ENCODE results near the gene PRKAR2B. TPM values are rescaled to one million over a fixed set of nuclear protein-coding genes. Genes with fewer than 3 reads are reported as not detected.

The PRKAR2B gene
- total and polyA plus RNA-seq, 2 of the 4 experiments (the other 2 are of a cell fraction) = 3.0 to 3.1 TPM

GRCh38 chr7:107009846-107010203, 34.7 kb upstream of the PRKAR2B start:
- Histone ChIP-seq H3K56ac (ENCODE audit: extremely low read depth, insufficient read depth, low read length) (no peak overlapping the region), H4K91ac (ENCODE audit: insufficient read depth, low read depth, low read length) (no peak overlapping the region), H2BK20ac (ENCODE audit: low read depth, low read length) (no peak overlapping the region), H3K14ac (replicated peaks; ENCODE audit: low read depth, low read length) (no peak overlapping the region), H3K36me3 (ENCODE audit: control insufficient read depth, insufficient read depth, low read length) (no peaks in the 10 kb centered on the region), H3K4ac (ENCODE audit: low read depth, low read length) (no peak overlapping the region), H3K27ac (ENCODE audit: insufficient read depth, low read length) (no peak overlapping the region), H3K9me3 (ENCODE audit: control insufficient read depth, insufficient read depth, low read length) (no peaks in the 10 kb centered on the region), H4K5ac (ENCODE audit: low read depth, low read length) (no peak overlapping the region), H4K20me1 (ENCODE audit: insufficient read depth, low read length) (no peaks in the 10 kb centered on the region), H3K4me2 (ENCODE audit: low read depth, low read length) (no peak overlapping the region), H2BK5ac (ENCODE audit: low read depth, low read length, poor library complexity, severe bottlenecking) (no peak overlapping the region), H3K27me3 (ENCODE audit: control insufficient read depth, insufficient read depth, low read length) (no peaks in the 10 kb centered on the region), H2BK120ac (ENCODE audit: low read depth, low read length) (no peak overlapping the region), H3K18ac (ENCODE audit: low read depth, low read length) (no peak overlapping the region), H3K9me1 (ENCODE audit: insufficient read depth, low read length) (no peaks in the 10 kb centered on the region), H3K4me3 (ENCODE audit: insufficient read depth, low read depth, low read length) (no peak overlapping the region), H3K79me1 (ENCODE audit: low read depth in 1 of 2, low read length in 2 of 2) (no peaks in the 10 kb centered on the region), H4K8ac (ENCODE audit: low read depth in 2 of 2, low read length in 2 of 2) (no peak overlapping the region), H3K23ac (ENCODE audit: low read depth, low read length) (no peak overlapping the region), H3K9ac (ENCODE audit: low read depth, low read length) (no peak overlapping the region), H2AFZ (replicated peaks; ENCODE audit: low read length, poor library complexity) (no peak overlapping the region), H3K4me1 (ENCODE audit: control insufficient read depth, insufficient read depth, low read length) (no peaks in the 10 kb centered on the region), H2AK5ac (ENCODE audit: low read depth, low read length) (no peak overlapping the region), H2AK9ac (replicated peaks; ENCODE audit: low read depth, low read length, poor library complexity) (no peak overlapping the region), H2BK15ac (ENCODE audit: low read depth, low read length) (no peak overlapping the region)
- intact Hi-C loops (cut with micrococcal nuclease) (no loop called here), dilution Hi-C loops (cut with HindIII; ENCODE audit: low sequenced_read_pairs, unreplicated experiment) (no loop called here), in situ Hi-C loops (cut with MboI; ENCODE audit: low sequenced_read_pairs) (no loop called here)
- BruUV-seq (replicated peaks) = no TSS peak
- no peak for ATAC-seq (ENCODE audit: low read depth)
- TF ChIP-seq MXI1 (IDR thresholded peaks at IDR 0.05; ENCODE audit: borderline replicate concordance, low read depth, low read length) (no peak), BHLHE40 (IDR thresholded peaks at IDR 0.05; ENCODE audit: low read depth, low read length) (no peak), MAZ (IDR thresholded peaks at IDR 0.05; ENCODE audit: borderline replicate concordance, low read depth, low read length) (no peak), RCOR1 (IDR thresholded peaks at IDR 0.05; ENCODE audit: insufficient replicate concordance, low read length) (no peak), MAFK (IDR thresholded peaks at IDR 0.05; ENCODE audit: low read depth, low read length) (no peak), RFX5 (IDR thresholded peaks at IDR 0.05; ENCODE audit: low read depth, low read length) (no peak), RAD21 (IDR thresholded peaks at IDR 0.05; ENCODE audit: low read length) (no peak), NFE2L2 (IDR thresholded peaks at IDR 0.05; ENCODE audit: low read depth, low read length) (no peak), CEBPB (IDR thresholded peaks at IDR 0.05; ENCODE audit: low read depth, low read length) (no peak), POLR2A (IDR thresholded peaks at IDR 0.05; ENCODE audit: low read depth, low read length) (no peak), SMC3 (IDR thresholded peaks at IDR 0.05; ENCODE audit: low read depth, low read length) (no peak), FOS (IDR thresholded peaks at IDR 0.05; ENCODE audit: low read depth, low read length) (no peak), CHD1 (IDR thresholded peaks at IDR 0.05; ENCODE audit: low read depth, low read length) (no peak), ELK1 (IDR thresholded peaks at IDR 0.05; ENCODE audit: borderline replicate concordance, low read depth, low read length) (no peak)
- TF ChIP-seq, protein P1, sequence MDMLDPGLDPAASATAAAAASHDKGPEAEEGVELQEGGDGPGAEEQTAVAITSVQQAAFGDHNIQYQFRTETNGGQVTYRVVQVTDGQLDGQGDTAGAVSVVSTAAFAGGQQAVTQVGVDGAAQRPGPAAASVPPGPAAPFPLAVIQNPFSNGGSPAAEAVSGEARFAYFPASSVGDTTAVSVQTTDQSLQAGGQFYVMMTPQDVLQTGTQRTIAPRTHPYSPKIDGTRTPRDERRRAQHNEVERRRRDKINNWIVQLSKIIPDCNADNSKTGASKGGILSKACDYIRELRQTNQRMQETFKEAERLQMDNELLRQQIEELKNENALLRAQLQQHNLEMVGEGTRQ (IDR thresholded peaks at IDR 0.05; ENCODE audit: low read depth, low read length) = no peak
- TF ChIP-seq, protein P2, sequence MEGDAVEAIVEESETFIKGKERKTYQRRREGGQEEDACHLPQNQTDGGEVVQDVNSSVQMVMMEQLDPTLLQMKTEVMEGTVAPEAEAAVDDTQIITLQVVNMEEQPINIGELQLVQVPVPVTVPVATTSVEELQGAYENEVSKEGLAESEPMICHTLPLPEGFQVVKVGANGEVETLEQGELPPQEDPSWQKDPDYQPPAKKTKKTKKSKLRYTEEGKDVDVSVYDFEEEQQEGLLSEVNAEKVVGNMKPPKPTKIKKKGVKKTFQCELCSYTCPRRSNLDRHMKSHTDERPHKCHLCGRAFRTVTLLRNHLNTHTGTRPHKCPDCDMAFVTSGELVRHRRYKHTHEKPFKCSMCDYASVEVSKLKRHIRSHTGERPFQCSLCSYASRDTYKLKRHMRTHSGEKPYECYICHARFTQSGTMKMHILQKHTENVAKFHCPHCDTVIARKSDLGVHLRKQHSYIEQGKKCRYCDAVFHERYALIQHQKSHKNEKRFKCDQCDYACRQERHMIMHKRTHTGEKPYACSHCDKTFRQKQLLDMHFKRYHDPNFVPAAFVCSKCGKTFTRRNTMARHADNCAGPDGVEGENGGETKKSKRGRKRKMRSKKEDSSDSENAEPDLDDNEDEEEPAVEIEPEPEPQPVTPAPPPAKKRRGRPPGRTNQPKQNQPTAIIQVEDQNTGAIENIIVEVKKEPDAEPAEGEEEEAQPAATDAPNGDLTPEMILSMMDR (conservative IDR thresholded peaks at IDR 0.05; ENCODE audit: low read depth, low read length) = no peak
- ChIA-PET CTCF (no interaction called here), POLR2A (ENCODE audit: unreplicated experiment) (no interaction called here)
- DNase-seq = no peak
- WGBS, 2 experiments (ENCODE audit: extremely low coverage in 2 of 2, insufficient read length in 1 of 2) = no CpG with 5 or more reads among the region's 4 CpGs

All from IMR-90 (cell line).